Measurements from ENCODE around the gene UQCC5.

GRCh38 chr3:52494886-52495495 lies 41.4 kb upstream of the UQCC5 start, which contains the start of gene STAB1:
- TF ChIP-seq TAF1 (conservative IDR thresholded peaks at IDR 0.05) (no peak), CTCF (IDR thresholded peaks at IDR 0.05; ENCODE audit: low read depth, low read length, missing input control) (no peak), MAX (IDR thresholded peaks at IDR 0.05) (no peak), FOXA1 (IDR thresholded peaks at IDR 0.05) (no peak), SP1 (IDR thresholded peaks at IDR 0.05) (peak; percentile 43), RXRA (IDR thresholded peaks at IDR 0.05) (peak in 1 of 2 donors; percentile 23), YY1 (IDR thresholded peaks at IDR 0.05) (no peak)

Data from liver (tissue), 3 donors.